ENCODE data around the gene MUS81.

DNA sequence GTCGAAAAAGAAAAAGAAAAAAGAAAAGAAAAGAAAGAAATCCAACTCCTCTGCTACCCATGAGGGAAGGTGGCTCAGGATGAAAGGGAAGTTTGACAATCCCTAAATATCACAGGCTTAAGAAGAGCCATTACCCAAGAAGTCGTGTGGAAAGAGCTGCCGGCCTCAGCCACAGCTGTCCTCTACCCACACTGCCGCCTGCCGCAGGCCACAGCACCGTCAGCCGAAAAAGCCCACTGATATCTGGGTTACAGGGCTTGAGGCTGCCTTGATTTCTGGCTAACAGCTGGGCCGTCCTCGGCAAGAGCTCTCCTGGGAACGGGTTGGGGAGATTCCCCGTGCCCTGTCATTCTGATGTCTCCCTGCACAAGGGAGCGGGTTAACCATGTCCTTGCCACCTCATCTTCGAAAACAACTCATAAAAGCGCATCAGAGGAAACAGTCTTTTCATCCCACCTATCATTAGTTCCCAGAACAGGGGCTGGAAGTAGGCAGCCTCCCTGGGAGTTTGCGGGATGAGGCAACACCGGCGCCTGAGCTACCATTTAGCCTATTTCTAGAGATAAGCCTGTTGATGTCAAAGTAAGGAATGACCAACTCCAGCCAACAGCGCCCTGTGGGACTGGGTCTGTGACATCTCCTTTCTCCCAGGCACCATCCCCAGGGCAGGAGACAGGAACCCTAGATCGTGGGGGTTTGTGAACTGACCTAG is 48.3 kb upstream of the MUS81 start:
- TF ChIP-seq, protein P1, sequence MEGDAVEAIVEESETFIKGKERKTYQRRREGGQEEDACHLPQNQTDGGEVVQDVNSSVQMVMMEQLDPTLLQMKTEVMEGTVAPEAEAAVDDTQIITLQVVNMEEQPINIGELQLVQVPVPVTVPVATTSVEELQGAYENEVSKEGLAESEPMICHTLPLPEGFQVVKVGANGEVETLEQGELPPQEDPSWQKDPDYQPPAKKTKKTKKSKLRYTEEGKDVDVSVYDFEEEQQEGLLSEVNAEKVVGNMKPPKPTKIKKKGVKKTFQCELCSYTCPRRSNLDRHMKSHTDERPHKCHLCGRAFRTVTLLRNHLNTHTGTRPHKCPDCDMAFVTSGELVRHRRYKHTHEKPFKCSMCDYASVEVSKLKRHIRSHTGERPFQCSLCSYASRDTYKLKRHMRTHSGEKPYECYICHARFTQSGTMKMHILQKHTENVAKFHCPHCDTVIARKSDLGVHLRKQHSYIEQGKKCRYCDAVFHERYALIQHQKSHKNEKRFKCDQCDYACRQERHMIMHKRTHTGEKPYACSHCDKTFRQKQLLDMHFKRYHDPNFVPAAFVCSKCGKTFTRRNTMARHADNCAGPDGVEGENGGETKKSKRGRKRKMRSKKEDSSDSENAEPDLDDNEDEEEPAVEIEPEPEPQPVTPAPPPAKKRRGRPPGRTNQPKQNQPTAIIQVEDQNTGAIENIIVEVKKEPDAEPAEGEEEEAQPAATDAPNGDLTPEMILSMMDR (IDR thresholded peaks at IDR 0.05; ENCODE audit: insufficient read depth, low read length, poor library complexity, severe bottlenecking), result no peak
- TF ChIP-seq EZH2phosphoT487 (conservative IDR thresholded peaks at IDR 0.05; ENCODE audit: low read length), result no peak
